K562 (cell line): ENCODE measurements around the gene KMT5C. TPM values are rescaled to one million over a fixed set of nuclear protein-coding genes. Genes with fewer than 3 reads are reported as not detected.

Experiments used
- HCFC1 ChIP-seq: IDR thresholded peaks from 2 replicates; pipeline ENCODE4 v1.6.1; 2012; ENCODE audit warnings: low read depth, low read length, improper control_type of control experiment
- L3MBTL2 ChIP-seq: fragments of 450-650 bp; IDR thresholded peaks from 2 replicates; pipeline ENCODE4 v1.6.1; 2016; ENCODE audit warnings: mild to moderate bottlenecking, moderate library complexity
- PATZ1 ChIP-seq: fragments of 250-450 bp; sonication (Bioruptor Pico); IDR thresholded peaks from 2 replicates; pipeline ENCODE4 v1.5.0; 2020; ENCODE audit warnings: mild to moderate bottlenecking, borderline replicate concordance
- RBFOX2 ChIP-seq: fragments of 200-400 bp; formaldehyde crosslinking; IDR thresholded peaks from 2 replicates; pipeline ENCODE4 v1.6.1; 2017; ENCODE audit warnings: low read depth, mild to moderate bottlenecking, low read length, moderate library complexity
- YY1 ChIP-seq, 3 experiments: IDR thresholded peaks; 2 replicates each; pipeline ENCODE4 v1.6.1; 2011; ENCODE audit warnings: low read length in 2 of 3, mild to moderate bottlenecking in 2 of 3, moderate library complexity in 2 of 3, borderline replicate concordance in 1 of 3, control low read depth in 1 of 3, low read depth in 1 of 3; ENCODE audit not compliant: insufficient read depth in 3 of 3, insufficient replicate concordance in 2 of 3, control insufficient read depth in 1 of 3, insufficient read length in 1 of 3; ENCODE audit errors: extremely low read depth in 1 of 3
- ZMIZ1 ChIP-seq, 2 experiments: fragments of 150-350 bp in 1 of 2; IDR thresholded peaks; 2 replicates each; pipeline ENCODE4 v1.6.1; 2012 to 2016; ENCODE audit warnings: low read depth in 2 of 2, low read length in 2 of 2, mild to moderate bottlenecking in 1 of 2, moderate library complexity in 1 of 2
- ZNF143 ChIP-seq: sonication (generic); formaldehyde crosslinking; IDR thresholded peaks from 2 replicates; pipeline ENCODE4 v1.9.0; 2022; ENCODE audit warnings: mild to moderate bottlenecking, missing genetic modification reagents
- ZNF644 ChIP-seq: fragments of 200-800 bp; sonication (Bioruptor generic); IDR thresholded peaks from 2 replicates; pipeline ENCODE4 v1.6.1; 2016; ENCODE audit warnings: low read depth, missing genetic modification characterization, missing compliant biosample characterization
- polyA plus RNA-seq, 8 experiments: library from polyadenylated mRNA; depleted of rRNA in 4 of 8; stranded (reverse) in 5 of 8; unstranded in 3 of 8; fragments of >200 nt; fragmentation: Nextera tagmentation in 2 of 8; fragmentation: Illumina TruSeq in 1 of 8; extraction: Ambion mirVana in 2 of 8; extraction: Trizol in 1 of 8; gene quantifications; 2 replicates each; pipeline versions ENCODE4 v1.2.1 to v1.2.3, GENCODE V29; 2011 to 2014; ENCODE audit warnings: inconsistent platforms in 1 of 8, missing spikeins in 1 of 8
- total RNA-seq, 7 experiments: library from RNA; depleted of rRNA in 6 of 7; stranded (reverse); fragments of >200 nt in 6 of 7; fragmentation: Illumina TruSeq in 2 of 7; extraction: Trizol in 2 of 7; gene quantifications; 2 replicates each; pipeline versions ENCODE4 v1.2.1 to v1.2.3, GENCODE V29; 2011 to 2021; ENCODE audit warnings: low replicate concordance in 1 of 7

Gene KMT5C
- total and polyA plus RNA-seq, 9 of the 15 experiments (the other 6 are each of a cell fraction or from before 2014, with no cell fraction given): 0.15 to 53.5 (median 16.6) TPM

GRCh38 chr19:55319785-55320184 is 19.9 kb upstream of the KMT5C start (continued):
- TF ChIP-seq ZNF644 (tag) (peak; percentile 68; the same call in 1 of the 2 replicates), RBFOX2 (no peak), ZNF143 (peak; percentile 93), PATZ1 (no peak), HCFC1 (peak; percentile 98), ZMIZ1 (IDR thresholded peaks at IDR 0.05; ENCODE audit: low read depth in 2 of 2, low read length in 2 of 2) (0 out of 4 replicates have a peak, but pooled peaks of 1 of the 2 experiments have one; percentile 21), YY1 (IDR thresholded peaks at IDR 0.05; ENCODE audit: borderline replicate concordance in 1 of 3, control insufficient read depth in 1 of 3, extremely low read depth in 1 of 3, insufficient read depth in 3 of 3, insufficient read length in 1 of 3, insufficient replicate concordance in 2 of 3, low read depth in 1 of 3, low read length in 2 of 3) (peak in 2 of 3 experiments; percentile 33 to 45), L3MBTL2 (peak; percentile 20; the same call in 1 of the 2 replicates)
